Measurements from ENCODE around the gene TNFAIP8L1. TPM values are rescaled to one million over a fixed set of nuclear protein-coding genes. Genes with fewer than 3 reads are reported as not detected.
"Not testable (repeated sequence)": the region's sequence is repeated elsewhere in the genome, so short reads cannot be mapped to it uniquely, and the experiment has no call there.

TNFAIP8L1 gene
- total and polyA plus RNA-seq, 4 donors = 12.1 to 22.0 (median 15.7) TPM

GRCh38 chr19:4594201-4594600, 45.1 kb upstream of the TNFAIP8L1 start:
- 66 to 71% methylated on average over 9 of the region's 9 CpGs for WGBS, 2 donors

GRCh38 chr19:4595158-4595557, 44.2 kb upstream of the TNFAIP8L1 start:
- not testable (repeated sequence) for H3K4me1 ChIP-seq (ENCODE audit: control insufficient read depth in 5 of 5, insufficient read depth in 5 of 5, low read length in 5 of 5); H3K9ac ChIP-seq (ENCODE audit: insufficient read depth in 1 of 2, low read length in 2 of 2)

More at GRCh38 chr19:4594201-4594600, 45.1 kb upstream of the TNFAIP8L1 start:
- DNase-seq (no peak), ATAC-seq (ENCODE audit: insufficient read depth, low FRiP score) (no peak)
- Histone ChIP-seq H3K36me3 (ENCODE audit: control insufficient read depth in 4 of 4, insufficient read depth in 4 of 4, low read length in 4 of 4) (no peaks in the 10 kb centered on the region), H3K27ac (ENCODE audit: low read depth in 1 of 2, low read length in 1 of 2) (no peak overlapping the region), H3K9ac (ENCODE audit: insufficient read depth in 1 of 2, low read length in 2 of 2) (no peak overlapping the region), H3K4me1 (ENCODE audit: control insufficient read depth in 5 of 5, insufficient read depth in 5 of 5, low read length in 5 of 5) (peaks cover 0 to 4% (median 0%) of the 10 kb centered on the region in 5 donors), H3K9me3 (ENCODE audit: control insufficient read depth in 4 of 4, insufficient read depth in 3 of 4, low read length in 3 of 4) (peaks cover 0 to 2% (median 0%) of the 10 kb centered on the region in 4 donors), H3K27me3 (ENCODE audit: control insufficient read depth in 3 of 3, insufficient read depth in 3 of 3, low read length in 2 of 3) (peaks cover 5 to 17% (median 13%) of the 10 kb centered on the region in 3 donors), H3K4me3 (no peak overlapping the region)
- no peak for TF ChIP-seq CTCF (IDR thresholded peaks at IDR 0.05; ENCODE audit: control extremely low read depth, extremely low read depth)

GRCh38 chr19:4596033-4596904, 43.0 kb upstream of the TNFAIP8L1 start:
- 45 to 52% methylated on average over 21 of the region's 21 CpGs for WGBS, 2 donors

More at GRCh38 chr19:4595158-4595557, 44.2 kb upstream of the TNFAIP8L1 start:
- H3K27me3 ChIP-seq (ENCODE audit: control insufficient read depth in 3 of 3, insufficient read depth in 3 of 3, low read length in 2 of 3) = peaks cover 9 to 18% (median 13%) of the 10 kb centered on the region in 3 donors
- not testable (repeated sequence) for H3K4me3 ChIP-seq; H3K9me3 ChIP-seq (ENCODE audit: control insufficient read depth in 4 of 4, insufficient read depth in 3 of 4, low read length in 3 of 4); H3K36me3 ChIP-seq (ENCODE audit: control insufficient read depth in 4 of 4, insufficient read depth in 4 of 4, low read length in 4 of 4); DNase-seq; H3K27ac ChIP-seq (ENCODE audit: low read depth in 1 of 2, low read length in 1 of 2); ATAC-seq (ENCODE audit: insufficient read depth, low FRiP score)
- WGBS, 2 donors = 95 to 96% methylated on average over 9 of the region's 9 CpGs

More at GRCh38 chr19:4596033-4596904, 43.0 kb upstream of the TNFAIP8L1 start:
- Histone ChIP-seq H3K4me1 (ENCODE audit: control insufficient read depth in 5 of 5, insufficient read depth in 5 of 5, low read length in 5 of 5) (peaks cover 0 to 4% (median 0%) of the 10 kb centered on the region in 5 donors), H3K27me3 (ENCODE audit: control insufficient read depth in 3 of 3, insufficient read depth in 3 of 3, low read length in 2 of 3) (peaks cover 10 to 18% (median 11%) of the 10 kb centered on the region in 3 donors), H3K36me3 (ENCODE audit: control insufficient read depth in 4 of 4, insufficient read depth in 4 of 4, low read length in 4 of 4) (no peaks in the 10 kb centered on the region), H3K9me3 (ENCODE audit: control insufficient read depth in 4 of 4, insufficient read depth in 3 of 4, low read length in 3 of 4) (peaks cover 0 to 2% (median 0%) of the 10 kb centered on the region in 4 donors), H3K4me3 (no peak overlapping the region), H3K9ac (ENCODE audit: insufficient read depth in 1 of 2, low read length in 2 of 2) (no peak overlapping the region), H3K27ac (ENCODE audit: low read depth in 1 of 2, low read length in 1 of 2) (no peak overlapping the region)
- no peak for TF ChIP-seq CTCF (IDR thresholded peaks at IDR 0.05; ENCODE audit: control extremely low read depth, extremely low read depth)
- ATAC-seq (ENCODE audit: insufficient read depth, low FRiP score) (no peak), DNase-seq (no peak)
